ENCODE results near the gene RBPJ.

The RBPJ gene

DNA sequence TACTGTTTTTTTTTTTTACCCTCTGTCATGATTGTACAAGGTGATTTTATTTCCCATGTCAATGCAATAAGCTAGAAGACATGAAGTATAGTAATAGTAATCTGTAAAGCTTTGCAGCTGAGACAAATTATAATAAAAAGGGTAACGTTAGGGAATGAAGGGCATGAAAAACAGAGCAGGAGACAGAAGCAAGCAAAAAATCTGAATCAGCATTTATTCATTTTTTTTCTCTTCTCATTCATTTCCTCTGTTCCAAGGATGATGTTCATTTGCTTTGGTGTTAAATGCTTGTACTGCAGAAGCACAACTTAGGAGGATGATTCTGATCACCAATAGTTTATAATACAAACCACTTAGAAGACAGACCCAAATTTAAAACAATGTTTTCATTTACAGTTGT lies 105.1 kb downstream of the RBPJ start:
- no peak overlapping the region for H3K4me3 ChIP-seq (ENCODE audit: low read depth, low read length)
- TF ChIP-seq, protein P1, sequence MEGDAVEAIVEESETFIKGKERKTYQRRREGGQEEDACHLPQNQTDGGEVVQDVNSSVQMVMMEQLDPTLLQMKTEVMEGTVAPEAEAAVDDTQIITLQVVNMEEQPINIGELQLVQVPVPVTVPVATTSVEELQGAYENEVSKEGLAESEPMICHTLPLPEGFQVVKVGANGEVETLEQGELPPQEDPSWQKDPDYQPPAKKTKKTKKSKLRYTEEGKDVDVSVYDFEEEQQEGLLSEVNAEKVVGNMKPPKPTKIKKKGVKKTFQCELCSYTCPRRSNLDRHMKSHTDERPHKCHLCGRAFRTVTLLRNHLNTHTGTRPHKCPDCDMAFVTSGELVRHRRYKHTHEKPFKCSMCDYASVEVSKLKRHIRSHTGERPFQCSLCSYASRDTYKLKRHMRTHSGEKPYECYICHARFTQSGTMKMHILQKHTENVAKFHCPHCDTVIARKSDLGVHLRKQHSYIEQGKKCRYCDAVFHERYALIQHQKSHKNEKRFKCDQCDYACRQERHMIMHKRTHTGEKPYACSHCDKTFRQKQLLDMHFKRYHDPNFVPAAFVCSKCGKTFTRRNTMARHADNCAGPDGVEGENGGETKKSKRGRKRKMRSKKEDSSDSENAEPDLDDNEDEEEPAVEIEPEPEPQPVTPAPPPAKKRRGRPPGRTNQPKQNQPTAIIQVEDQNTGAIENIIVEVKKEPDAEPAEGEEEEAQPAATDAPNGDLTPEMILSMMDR (conservative IDR thresholded peaks at IDR 0.05; ENCODE audit: low read depth, low read length), result no peak
- no peak for DNase-seq (ENCODE audit: low read depth)

- DNase-seq (ENCODE audit: low read depth), result no peak
- H3K4me3 ChIP-seq (ENCODE audit: low read depth, low read length), result no peak overlapping the region
- TF ChIP-seq, protein P1 (conservative IDR thresholded peaks at IDR 0.05; ENCODE audit: low read depth, low read length), result no peak
These were observed 106.1 kb downstream of the RBPJ start for GRCh38 chr4:26426892-26427291.

DNA sequence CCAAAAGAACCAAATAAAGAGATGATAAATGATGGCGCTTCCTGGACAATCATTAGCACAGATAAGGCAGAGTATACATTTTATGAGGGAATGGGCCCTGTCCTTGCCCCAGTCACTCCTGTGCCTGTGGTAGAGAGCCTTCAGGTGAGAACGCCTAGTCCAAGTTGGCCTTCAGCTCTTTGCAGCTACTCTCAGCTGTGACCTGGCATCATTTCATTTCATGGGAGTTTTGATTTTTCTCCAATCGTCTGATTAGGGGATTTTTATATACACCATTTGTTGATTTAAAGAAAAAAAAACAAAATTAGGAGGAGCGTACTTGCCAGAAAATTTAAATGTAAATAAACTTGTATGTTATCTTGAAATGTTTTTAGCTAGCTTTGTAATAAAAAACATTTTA lies 109.1 kb downstream of the RBPJ start:
- TF ChIP-seq, protein P1 (conservative IDR thresholded peaks at IDR 0.05; ENCODE audit: low read depth, low read length), result no peak
- no peak overlapping the region for H3K4me3 ChIP-seq (ENCODE audit: low read depth, low read length)
- DNase-seq (ENCODE audit: low read depth), result no peak

GRCh38 chr4:26431461-26432180 lies 110.8 kb downstream of the RBPJ start:
- TF ChIP-seq, protein P1 (conservative IDR thresholded peaks at IDR 0.05; ENCODE audit: low read depth, low read length), result no peak
- DNase-seq (ENCODE audit: low read depth), result peak; percentile 24
- no peak overlapping the region for H3K4me3 ChIP-seq (ENCODE audit: low read depth, low read length)

- no peak for DNase-seq (ENCODE audit: low read depth)
- no peak overlapping the region for H3K4me3 ChIP-seq (ENCODE audit: low read depth, low read length)
- TF ChIP-seq, protein P1 (conservative IDR thresholded peaks at IDR 0.05; ENCODE audit: low read depth, low read length), result no peak
These were observed 111.6 kb downstream of the RBPJ start for GRCh38 chr4:26432419-26432818.

GRCh38 chr4:26433556-26433955 lies 112.7 kb downstream of the RBPJ start:
- TF ChIP-seq, protein P1 (conservative IDR thresholded peaks at IDR 0.05; ENCODE audit: low read depth, low read length), result no peak
- DNase-seq (ENCODE audit: low read depth), result peak; percentile 32
- H3K4me3 ChIP-seq (ENCODE audit: low read depth, low read length), result no peak overlapping the region

- TF ChIP-seq, protein P1 (conservative IDR thresholded peaks at IDR 0.05; ENCODE audit: low read depth, low read length), result no peak
- H3K4me3 ChIP-seq (ENCODE audit: low read depth, low read length), result no peak overlapping the region
- DNase-seq (ENCODE audit: low read depth), result peak; percentile 57
These were observed 113.3 kb downstream of the RBPJ start for GRCh38 chr4:26434030-26434639.
